DMS153 treated with DMSO at 0.1 percent for 48 hours (cell line): ENCODE measurements around the gene DPM2.
A peak's percentile ranks its signal among the peaks of the same experiment; 100 is the strongest.

Experiments used
- DNase-seq: peaks from one replicate; lab custom pipeline; 2025; ENCODE audit not compliant: unreplicated experiment; lab: John Stamatoyannopoulos, UW

DPM2 gene

DNA sequence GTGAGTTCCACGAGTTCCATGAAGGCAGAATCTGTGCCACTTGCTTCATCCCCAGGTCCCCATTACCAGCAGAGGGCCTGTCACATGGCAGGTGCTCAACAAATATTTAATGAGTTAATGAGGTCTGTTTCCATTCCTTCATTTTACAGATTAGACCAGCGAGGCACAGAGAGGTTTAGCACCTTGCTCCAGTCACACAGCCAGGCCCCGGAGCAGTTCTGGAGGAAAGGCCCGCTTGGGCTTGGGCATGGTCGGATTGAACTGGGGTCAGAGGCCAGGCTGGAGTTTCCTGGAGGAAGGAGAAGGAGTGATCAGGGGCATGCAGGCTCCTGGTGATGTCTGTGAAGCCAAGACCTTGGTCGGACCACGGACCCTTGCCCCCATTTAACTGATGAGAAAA is 16.9 kb downstream of the DPM2 start:
- DNase-seq: no peak

DNA sequence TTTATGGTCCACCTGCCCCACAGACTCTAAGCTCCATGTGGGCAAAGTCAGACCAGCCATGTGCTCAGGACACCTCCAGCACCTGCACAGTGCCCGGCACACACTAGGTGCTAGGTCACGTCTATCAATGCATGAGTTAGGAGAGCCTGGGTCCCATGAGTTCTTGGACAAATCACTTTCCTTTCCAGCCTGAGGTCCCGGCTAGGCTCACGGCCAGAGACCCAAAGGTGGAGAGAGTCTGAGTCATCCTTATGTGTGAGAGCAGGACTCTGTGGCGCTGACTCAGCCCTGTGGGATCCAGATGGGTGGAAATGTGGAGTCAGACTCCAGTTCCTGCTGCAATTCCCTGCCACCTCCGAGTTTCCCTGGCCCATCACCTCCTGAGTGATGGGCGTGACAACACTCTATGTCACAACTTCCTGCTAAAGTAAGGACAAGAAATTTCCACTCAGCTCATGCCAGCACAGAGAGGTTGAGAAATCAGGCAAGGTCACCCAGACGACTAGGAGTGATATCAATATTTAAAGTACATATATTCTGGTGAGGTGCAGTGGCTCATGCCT is 18.3 kb downstream of the DPM2 start:
- DNase-seq: no peak

DNA sequence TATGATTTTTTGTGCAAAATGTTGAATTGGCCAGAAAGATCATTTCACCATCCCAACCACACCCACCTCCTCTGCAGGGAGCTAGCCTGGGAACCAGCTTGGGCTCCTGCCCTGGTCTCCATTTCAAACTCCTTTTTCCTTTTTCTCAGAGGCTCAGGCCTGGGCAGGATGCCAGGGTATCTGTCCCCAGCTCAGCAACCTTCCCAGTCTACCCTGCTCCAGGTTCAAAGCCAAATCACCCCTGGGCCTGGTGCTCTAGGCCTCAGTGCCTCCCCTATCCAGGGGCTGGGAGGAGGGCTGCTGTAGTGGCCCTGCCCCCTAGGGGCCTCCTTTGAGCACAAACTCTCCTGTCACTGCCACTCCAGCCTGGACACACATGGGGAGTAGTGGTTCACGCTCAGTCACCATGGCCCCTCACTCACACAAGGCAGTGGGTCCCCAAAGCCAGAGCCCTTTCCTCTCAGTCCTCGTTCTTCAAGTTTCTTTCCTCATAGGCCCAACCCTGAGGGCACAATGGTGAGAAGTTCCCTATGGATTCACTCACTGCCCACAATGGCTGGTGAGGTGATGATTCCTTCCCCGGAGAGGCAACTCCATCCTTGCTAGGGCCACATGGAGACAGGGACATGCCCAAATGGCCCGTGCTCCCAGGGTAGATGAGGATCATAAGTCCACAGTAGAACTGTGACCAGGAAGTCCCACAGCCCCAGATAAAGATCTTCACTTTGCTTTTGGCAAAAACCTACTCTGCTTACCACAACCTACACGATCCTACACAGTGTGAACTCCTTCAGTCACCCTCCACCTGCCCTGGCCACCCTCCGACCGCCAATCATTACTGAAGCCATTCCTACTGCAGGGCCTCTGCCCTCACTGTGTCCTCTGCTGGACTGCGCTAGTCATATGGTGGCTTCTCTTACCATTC is 19.2 kb downstream of the DPM2 start:
- DNase-seq: no peak

DNA sequence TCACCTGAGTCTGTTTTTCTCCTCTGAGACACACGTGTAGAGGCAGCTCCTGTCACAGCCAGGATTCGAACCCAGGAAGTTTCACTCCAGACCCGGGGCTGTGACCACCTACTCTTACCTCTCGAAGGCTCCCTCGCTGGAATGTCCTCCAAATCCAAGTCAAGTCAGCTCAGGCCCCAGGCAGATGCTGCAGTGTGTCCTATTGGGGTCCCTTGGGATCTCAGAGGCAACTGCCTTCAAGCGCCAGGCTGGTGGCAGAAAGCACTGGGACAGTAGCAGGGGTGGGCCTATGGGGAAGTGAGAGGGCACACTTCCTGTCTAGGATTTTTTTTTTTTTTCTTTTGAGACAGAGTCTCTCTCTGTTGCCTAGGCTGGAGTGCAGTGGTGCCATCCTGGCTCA is 20.1 kb downstream of the DPM2 start:
- DNase-seq: no peak

DNA sequence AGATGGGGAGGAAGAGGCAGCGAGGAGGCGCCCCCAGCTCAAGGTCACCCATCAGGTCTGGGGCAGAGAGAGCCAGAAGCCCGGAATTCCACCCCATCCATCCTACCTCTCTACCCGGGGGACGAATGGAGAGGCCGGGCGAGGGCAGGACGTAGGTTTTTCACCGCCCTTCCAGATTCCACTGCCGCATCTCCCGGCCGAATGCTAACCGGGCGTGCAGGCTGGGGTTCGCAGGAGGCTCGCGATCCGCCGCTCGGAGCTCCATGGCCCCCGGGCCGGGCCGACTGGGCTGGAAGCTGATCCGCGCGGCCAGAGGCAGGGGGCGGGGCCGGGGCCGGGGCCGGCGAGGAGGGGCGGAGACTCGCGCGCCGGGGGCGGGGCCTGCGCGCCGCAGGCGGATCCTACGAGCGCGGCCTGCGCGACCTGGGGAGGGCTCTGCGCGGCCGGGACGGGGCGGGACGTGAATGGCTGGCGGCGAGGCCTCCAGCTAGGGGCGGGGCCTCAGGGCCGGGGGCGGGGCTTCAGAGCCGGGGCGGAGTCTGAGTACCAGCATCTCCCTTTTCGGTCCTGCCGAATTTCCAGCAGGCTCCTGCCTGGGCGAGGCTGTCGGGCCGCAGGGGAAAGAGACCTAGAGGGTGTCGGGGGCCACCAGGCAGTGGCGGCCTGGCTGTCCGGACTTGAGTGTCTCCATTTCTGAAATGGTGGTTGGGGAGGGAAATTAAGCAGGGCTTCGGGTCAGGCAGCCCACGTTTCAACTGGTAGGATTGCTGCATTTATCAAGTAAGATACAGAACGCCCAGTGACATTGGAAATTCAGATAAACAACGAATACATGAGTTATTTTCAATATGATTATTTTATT is 20.7 kb downstream of the DPM2 start, which contains the start of gene ST6GALNAC4:
Gene ST6GALNAC4 (minus strand): TSS at position 322 of the 862 bp plus-strand sequence. CDS start 622 bp downstream, outside the sequence.
- DNase-seq: peak; percentile 60

DNA sequence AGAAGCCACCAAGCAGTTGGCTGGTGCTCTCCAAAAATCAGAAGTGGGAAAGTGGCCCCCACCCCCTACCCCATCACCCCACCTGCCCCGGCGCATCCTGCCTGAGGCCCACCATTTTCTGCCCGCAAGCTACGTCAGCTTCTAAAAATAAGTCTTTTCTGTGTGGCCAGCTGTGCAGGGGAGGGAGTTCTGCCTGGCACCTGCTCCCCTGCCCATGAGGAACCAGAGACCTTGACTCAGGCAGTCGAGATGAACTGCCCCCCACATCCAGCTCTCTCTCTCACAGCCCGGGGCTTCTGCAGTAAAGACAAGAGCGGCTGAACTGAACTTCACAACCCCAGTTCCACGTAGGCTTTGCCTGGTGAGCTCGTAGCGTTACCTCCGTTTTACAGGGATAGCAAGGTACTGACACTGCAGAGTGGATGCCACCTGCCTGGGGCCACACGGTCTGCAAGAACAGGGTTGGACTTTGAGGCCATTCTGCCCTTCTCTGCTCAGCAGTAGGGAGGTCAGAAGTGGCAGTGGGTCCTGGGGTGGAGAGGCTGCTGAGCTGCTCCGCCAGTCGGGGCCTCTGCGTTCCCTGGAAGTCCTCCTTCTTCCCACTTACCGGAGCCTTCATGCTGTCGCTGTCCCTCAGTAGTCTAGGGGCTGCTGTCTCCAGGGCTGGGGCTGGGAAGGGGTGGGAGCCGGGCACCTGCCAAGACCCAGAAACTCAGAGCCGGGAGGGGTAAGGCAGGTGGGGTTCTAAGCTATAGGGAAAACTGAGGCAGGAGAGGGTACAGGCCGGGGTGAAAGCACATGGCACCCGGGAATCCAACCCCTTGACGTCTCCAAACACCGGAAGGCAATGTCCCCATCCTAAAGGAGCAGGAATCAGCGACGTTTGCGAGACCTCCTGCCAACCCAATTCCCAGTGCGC is 21.6 kb downstream of the DPM2 start:
- no peak for DNase-seq

DNA sequence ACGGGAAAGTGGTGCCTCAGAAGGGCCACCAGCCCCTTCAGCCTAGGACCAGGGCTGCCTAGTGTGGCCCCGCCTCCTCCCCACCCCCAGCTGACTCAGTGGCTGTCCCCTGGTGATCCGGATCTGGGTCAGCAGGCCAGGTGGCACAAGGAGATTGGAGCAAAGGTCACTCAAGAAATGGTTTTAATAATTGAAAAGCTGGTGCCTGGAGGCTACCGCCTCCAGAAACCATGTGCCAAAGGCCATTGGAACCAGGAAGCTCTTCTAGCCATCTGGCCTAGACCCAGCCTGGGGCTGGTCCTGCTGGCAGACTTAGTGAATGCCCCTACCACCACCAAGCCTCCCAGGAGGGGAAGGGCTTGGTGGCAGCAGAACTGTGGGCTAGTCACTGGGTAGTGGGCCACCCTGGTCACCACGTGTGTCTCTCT is 22.3 kb downstream of the DPM2 start:
- DNase-seq: no peak

DNA sequence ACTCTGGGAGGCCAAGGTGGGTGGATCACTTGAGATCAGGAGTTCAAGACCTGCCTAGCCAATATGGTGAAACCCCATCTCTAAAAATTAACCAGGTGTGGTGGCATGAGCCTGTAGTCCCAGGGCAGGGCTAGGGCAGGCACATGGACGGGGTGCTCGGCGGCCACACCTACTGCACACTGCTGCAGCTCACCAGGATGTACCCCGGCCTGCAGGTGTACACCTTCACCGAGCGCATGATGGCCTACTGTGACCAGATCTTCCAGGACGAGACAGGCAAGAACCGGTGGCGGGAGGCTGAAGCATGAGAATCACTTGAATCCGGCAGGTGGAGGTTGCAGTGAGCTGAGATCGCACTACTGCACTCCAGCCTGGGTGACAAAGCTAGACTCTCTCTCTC is 24.0 kb downstream of the DPM2 start:
- no peak for DNase-seq

DNA sequence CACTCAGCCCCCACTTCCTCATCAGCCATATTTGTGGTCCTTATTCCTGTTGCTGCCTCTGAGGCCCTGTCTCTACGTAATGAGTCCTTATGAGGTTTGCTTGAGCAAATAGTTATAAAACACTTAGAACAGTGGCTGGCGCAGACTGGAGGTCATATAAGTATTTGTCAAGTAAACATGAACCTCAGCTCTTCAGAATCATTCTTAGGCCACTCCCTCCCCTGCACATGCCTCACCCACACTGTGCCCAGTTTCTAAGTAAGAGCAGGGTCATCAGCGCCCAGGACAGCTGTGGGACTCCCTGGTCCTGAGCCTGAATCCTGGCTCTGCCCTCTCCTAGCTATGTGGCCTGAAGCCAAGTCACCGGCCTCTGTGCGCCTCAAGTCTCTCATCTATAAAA is 24.8 kb downstream of the DPM2 start:
- DNase-seq: no peak

DNA sequence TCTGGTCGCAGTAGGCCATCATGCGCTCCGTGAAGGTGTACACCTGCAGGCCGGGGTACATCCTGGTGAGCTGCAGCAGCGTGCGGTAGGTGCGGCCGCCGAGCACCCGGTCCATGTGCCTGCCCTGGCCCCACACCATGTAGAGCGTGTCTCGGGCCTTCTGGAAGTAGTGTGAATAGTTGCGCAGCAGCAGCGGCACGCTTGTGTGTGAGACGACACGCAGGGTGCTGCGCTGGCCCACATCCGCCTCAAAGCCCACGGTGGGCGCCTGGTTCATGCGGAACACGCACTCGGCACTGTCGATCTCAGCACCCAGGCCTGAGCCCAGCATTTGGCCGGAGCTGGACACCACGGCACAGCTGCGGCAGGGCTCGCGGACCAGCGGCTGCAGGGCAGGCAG is 25.4 kb downstream of the DPM2 start:
- DNase-seq: no peak

DNA sequence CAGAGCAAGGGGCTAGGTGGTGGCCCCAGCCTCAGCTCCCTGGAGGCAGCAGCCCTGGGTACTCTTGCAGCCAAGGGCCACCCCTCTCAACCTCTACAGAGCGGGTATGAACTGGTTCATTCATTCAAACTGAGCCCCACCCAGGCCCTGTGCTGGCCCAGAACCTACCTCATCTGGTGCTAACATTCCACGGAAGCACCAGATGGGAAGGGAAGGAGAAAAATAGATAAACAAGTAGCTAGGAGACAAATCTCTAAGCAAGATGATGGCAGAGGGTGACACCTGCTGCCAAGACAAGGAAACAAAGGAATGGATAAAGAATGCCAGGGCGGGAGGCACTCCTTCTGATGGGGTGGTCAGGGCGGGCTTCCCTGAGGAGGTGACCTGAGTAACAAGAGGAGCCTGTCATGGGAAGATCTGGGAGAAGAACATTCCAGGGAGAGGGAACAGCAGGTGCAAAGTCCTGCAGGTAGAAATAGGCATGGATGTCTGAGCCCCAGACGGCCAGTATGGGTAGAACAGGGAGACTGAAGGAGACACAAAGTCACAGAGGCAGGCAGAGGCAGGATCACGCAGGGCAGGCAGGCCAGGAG is 26.9 kb downstream of the DPM2 start:
- no peak for DNase-seq

DNA sequence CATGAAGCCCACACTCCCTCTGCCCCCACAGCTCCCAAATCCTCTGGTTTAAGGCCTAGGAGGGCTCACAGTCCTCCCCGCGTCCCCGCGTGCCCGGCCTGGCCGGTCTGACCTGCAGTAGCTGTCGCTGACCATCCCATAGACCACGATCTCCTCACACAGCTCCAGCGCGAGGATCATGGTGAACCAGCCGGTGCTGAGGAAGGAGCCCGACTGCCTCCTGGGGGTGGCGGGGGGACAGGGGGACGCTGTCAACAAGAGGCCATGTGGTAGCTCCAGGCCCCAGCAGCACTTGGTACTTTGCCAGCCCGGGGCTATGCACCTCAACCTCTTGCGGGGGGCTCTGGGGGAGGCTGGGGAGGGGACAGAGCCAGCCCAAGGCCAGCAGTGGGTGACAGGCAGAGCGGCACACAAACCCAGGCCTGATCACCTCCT is 27.8 kb downstream of the DPM2 start:
- no peak for DNase-seq

DNA sequence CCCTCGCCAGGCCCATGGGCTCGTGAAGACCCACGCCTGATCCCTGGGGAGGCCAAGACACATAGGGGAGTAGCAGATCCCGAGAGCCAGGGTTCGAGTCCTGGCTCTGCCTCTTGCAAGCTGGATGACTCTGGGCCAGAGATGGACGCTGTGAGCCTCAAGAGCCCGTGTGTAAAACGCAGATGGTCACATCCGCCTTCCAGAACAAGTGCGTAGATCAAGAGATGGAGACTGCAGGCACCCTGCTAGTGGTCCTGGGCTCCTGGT is 29.1 kb downstream of the DPM2 start:
- DNase-seq: no peak

DNA sequence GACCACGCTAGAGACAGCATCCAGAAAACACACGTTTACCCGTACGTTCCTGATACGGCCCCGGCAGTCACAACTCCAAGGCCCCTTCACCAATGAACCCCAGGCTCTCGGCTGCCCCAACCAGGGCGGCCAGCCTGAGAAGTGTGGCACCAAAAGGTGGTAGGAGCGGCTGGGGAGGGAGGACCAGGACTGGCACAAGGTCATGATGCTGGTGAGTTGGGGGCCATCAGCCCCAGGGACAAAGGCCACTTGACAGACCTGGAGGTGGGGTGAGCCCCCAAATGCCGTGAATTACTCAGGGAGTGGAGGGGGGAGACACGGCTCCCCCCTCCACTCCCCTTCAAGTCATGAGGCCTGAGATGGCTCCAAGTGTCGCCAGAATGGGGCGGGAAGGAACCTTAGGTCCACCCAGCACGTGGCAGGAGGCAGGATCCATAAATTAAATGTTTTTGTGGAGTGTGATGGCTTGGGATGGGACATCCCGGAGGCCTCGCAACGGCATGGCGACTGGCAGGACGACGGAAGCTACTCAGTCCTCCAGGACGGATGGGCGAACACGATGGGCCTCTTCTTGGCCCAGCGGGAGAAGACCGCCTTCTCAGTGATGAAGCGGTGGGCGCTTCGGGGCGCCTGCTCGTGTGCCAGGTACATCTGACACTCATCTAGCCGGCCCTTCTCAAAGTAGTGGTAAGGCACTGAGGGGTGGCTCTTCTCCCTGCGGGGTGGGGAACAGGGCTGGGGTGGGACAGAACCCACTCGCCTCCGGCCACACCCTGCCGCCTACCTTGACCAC is 29.6 kb downstream of the DPM2 start:
- no peak for DNase-seq

DNA sequence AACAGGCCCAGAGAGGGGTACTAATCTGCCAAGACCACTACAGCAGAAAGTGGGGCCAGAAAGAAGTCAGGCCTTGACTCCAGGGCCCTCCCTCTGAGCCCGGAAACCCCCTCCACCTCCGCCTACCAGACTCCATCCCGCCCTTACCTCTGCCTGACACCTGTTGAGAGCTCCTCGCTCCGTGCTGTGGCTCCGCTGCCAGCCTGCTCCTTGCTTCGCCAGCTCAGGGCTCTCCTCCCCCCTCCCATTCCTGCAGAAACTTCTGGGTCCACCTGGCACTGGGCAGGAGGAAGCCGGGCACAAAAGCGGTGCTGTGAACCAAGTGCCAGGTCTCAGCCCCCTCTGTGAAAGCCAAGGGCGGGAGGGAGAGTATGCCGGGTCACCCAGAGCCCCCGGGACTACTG is 31.9 kb downstream of the DPM2 start:
- no peak for DNase-seq

DNA sequence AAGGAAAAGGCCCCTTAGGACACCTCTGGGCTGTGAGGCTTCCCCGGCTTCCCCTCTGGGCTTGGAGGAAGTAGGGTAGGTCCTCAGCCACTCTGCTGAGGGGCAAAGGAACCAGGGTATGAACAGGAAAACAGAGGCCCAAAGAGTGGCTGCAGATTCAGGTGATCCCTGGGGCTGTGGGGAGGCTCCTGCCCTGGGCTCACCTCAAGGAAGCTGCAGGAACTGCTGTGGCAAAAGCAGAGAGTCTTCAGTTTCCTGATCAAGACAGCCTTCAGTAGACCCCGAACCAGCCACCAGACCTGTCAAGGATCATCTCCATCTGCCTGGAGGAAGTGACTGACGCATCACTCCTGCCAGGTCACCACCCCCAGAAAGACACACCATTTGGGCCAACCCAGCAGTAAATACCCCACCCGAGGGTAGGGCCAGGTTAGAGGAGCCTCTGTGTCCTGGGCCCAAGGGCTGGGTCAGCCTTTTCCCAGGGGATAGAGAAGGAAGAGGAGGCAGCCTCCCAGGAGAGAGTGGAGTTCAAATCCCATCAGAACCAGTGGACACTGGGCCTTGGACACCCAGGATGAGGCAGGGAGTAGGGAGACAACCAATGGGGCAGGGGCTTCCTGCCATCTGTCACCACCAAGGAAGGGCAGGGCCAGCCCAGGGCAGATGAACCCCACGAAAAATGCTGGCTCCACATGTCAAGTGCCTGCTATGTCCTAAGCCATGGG is 32.5 kb downstream of the DPM2 start:
- DNase-seq: no peak

DNA sequence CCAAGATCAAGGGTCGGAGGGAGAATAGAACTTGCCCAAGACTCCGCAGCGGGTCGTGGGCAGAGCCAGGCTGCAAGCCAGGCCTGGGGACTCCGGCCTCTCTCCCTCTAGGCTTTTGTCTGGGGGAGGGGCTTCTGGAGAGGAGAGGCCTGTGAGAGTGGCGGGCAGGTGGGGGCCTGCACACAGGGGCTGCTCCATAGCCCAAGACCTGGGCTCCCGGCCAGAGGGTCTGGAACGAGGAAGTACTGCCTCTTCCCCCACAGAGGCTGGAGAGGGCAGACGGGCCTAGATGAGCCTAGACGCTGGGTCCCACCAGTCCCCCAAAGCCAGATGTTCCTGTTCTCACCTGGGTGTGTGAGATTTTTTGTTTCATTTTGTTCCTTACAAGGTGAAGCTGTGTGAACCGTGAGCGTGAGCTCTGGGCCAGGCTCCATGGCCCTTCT is 33.1 kb downstream of the DPM2 start:
- no peak for DNase-seq

DNA sequence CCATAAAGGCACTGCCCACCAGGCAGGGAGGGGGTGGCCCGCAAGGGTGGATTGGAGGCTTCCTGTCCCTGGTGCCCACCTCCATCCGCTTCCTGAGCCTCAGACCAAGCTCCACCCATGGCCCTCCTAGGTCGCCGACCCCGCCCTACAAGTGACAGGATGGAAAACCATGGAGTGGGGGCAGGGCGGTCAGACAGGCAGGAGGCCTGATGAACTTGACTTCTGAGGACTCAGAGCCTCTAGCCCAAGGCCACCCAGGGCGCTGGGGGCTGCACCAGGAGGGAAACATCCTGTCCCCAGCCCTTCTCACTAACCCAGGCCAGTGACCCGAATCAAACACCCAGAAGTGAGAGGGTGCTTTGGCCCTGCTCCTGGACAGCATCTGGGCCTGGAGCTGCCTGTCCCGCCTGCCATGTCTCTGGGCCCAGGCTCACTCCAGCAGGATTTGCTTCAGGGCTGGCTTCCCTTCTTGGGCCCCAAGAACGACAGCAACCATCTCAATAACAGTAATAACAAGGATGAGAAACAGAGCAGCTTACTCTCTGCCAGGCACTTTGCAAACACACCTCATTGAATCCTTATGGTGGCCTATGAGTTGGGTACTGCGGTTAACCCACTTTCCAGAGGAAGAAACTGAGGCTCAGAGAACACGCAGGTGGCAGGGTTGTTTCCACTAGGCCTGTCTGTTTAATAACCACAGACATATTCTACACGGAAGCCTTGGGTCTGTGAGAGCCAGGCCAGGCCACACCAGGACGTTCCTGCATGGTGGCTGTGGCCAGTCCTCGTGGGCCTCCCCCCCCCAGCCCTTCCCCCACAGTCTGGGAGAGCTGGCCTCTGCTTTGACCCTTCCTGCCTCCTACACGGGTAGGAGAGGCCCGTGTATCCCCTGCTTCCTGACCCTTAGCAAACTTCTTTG is 33.8 kb downstream of the DPM2 start:
- no peak for DNase-seq
